HCT116 (cell line): ENCODE data around the gene ATAD3A. TPM values are rescaled to one million over a fixed set of nuclear protein-coding genes. Genes with fewer than 3 reads are reported as not detected.

Experiments used
- ATAC-seq: fragments of 200-7000 bp; cut with Tn5 transposase; 2 replicates; pipeline ENCODE4 v1.9.1; 2020; ENCODE audit warnings: mild to moderate bottlenecking, moderate library complexity
- BruUV-seq: library from RNA; stranded (reverse); fragments of 400-500 nt; replicated peaks from 2 replicates; lab custom pipeline; 2021; lab: Mats Ljungman, UMichigan
- CTCF ChIA-PET: fragments of 300-600 bp; sonication (Branson Sonifier 250); formaldehyde crosslinking; loops from one replicate; lab custom pipeline; 2021; ENCODE audit warnings: antibody characterized with exemption; lab: Charles Lee
- POLR2A ChIA-PET: fragments of 300-600, 350-600 bp; sonication (Branson Sonifier 250); formaldehyde crosslinking; loops from one replicate; lab custom pipeline; 2021; ENCODE audit warnings: antibody characterized with exemption; lab: Charles Lee
- RAD21 ChIA-PET, 2 experiments: fragments of 300-600 bp; sonication (Branson Sonifier 250); formaldehyde crosslinking; loops; one replicate each; lab custom pipeline; 2023; ENCODE audit warnings: low total read pairs in 2 of 2; ENCODE audit not compliant: uncharacterized antibody in 2 of 2, unreplicated experiment in 2 of 2, low non-redundant PET in 1 of 2; lab: Charles Lee
- DNase-seq: peaks from one replicate; pipeline ENCODE4 v3.0.0-alpha.2; 2010; ENCODE audit warnings: low read depth, low spot score
- H2AFZ ChIP-seq: fragments of 200-600 bp; shearing (Covaris generic), sonication (generic); 2 replicates; pipeline ENCODE4 v1.6.1; 2017; ENCODE audit warnings: low read depth, mixed run types, mixed read lengths, antibody characterized with exemption, low read length; ENCODE audit not compliant: poor library complexity, severe bottlenecking
- H3K27ac ChIP-seq: 2 replicates; pipeline ENCODE4 v1.5.1; 2012; ENCODE audit warnings: low read depth, low read length
- H3K27me3 ChIP-seq: fragments of 200-600 bp; sonication (generic); 2 replicates; pipeline ENCODE4 v1.6.1; 2016; ENCODE audit warnings: mixed run types, low read length, mixed read lengths; ENCODE audit not compliant: insufficient read depth
- H3K36me3 ChIP-seq, 2 experiments: fragments of 200-500 bp in 1 of 2; fragments of 200-600 bp in 1 of 2; sonication (Bioruptor generic) in 1 of 2; sonication (generic) in 1 of 2; 2 replicates each; pipeline versions ENCODE4 v1.5.1 to v1.6.1; 2014 to 2016; ENCODE audit warnings: low read length in 2 of 2, inconsistent platforms in 1 of 2, mixed read lengths in 1 of 2, mixed run types in 1 of 2; ENCODE audit not compliant: insufficient read depth in 2 of 2, control insufficient read depth in 1 of 2
- H3K4me1 ChIP-seq, 2 experiments: fragments of 200-600 bp in 1 of 2; sonication (generic) in 1 of 2; 2 replicates each; pipeline versions ENCODE4 v1.5.1 to v1.6.1; 2012 to 2017; ENCODE audit warnings: low read length in 2 of 2, inconsistent platforms in 1 of 2, mild to moderate bottlenecking in 1 of 2, mixed read lengths in 1 of 2, mixed run types in 1 of 2, moderate library complexity in 1 of 2; ENCODE audit not compliant: insufficient read depth in 2 of 2, control insufficient read depth in 1 of 2
- H3K4me2 ChIP-seq: fragments of 200-600 bp; sonication (generic); 2 replicates; pipeline ENCODE4 v1.6.1; 2017; ENCODE audit warnings: mixed run types, low read length, mixed read lengths
- H3K4me3 ChIP-seq, 2 experiments: fragments of 200-600 bp in 1 of 2; sonication (generic) in 1 of 2; replicated peaks in 1 of 2; 2 replicates each; pipeline ENCODE4 v1.5.1; 2011 to 2016; ENCODE audit warnings: low read length in 2 of 2, control low read depth in 1 of 2, low read depth in 1 of 2, mild to moderate bottlenecking in 1 of 2, mixed read lengths in 1 of 2, mixed run types in 1 of 2
- H3K79me2 ChIP-seq: fragments of 200-600 bp; sonication (generic); 2 replicates; pipeline ENCODE4 v1.6.1; 2017; ENCODE audit warnings: mild to moderate bottlenecking, mixed run types, low read length, moderate library complexity, mixed read lengths; ENCODE audit not compliant: insufficient read depth
- H3K9ac ChIP-seq: fragments of 200-600 bp; sonication (generic); 2 replicates; pipeline ENCODE4 v1.6.1; 2016; ENCODE audit warnings: low read length, mixed read lengths
- H3K9me2 ChIP-seq: fragments of 200-600 bp; sonication (generic), shearing (Covaris generic); 2 replicates; pipeline ENCODE4 v1.6.1; 2017; ENCODE audit warnings: mixed run types, mild to moderate bottlenecking, moderate library complexity; ENCODE audit not compliant: insufficient read depth
- H3K9me3 ChIP-seq, 2 experiments: fragments of 200-500 bp in 1 of 2; fragments of 200-600 bp in 1 of 2; sonication (Bioruptor generic) in 1 of 2; sonication (generic) in 1 of 2; 2 replicates each; pipeline ENCODE4 v1.6.1; 2014 to 2017; ENCODE audit warnings: low read length in 2 of 2, mixed read lengths in 2 of 2, inconsistent platforms in 1 of 2, low read depth in 1 of 2, mild to moderate bottlenecking in 1 of 2, mixed run types in 1 of 2, moderate library complexity in 1 of 2; ENCODE audit not compliant: control insufficient read depth in 1 of 2, insufficient read depth in 1 of 2
- H4K20me1 ChIP-seq: fragments of 200-600 bp; sonication (generic), shearing (Covaris generic); 2 replicates; pipeline ENCODE4 v1.6.1; 2017; ENCODE audit warnings: mixed run types, mild to moderate bottlenecking, moderate library complexity; ENCODE audit not compliant: insufficient read depth
- CTCF ChIP-seq, 3 experiments: fragments of 200-600 bp in 1 of 3; sonication (generic) in 1 of 3; IDR thresholded peaks in 2 of 3; conservative IDR thresholded peaks in 1 of 3; 2 replicates each; pipeline ENCODE4 v1.5.1; 2012 to 2017; ENCODE audit warnings: low read depth in 2 of 3, low read length in 2 of 3, antibody characterized with exemption in 1 of 3, borderline replicate concordance in 1 of 3, control low read depth in 1 of 3, mild to moderate bottlenecking in 1 of 3, mixed read lengths in 1 of 3, mixed run types in 1 of 3, moderate library complexity in 1 of 3; ENCODE audit not compliant: insufficient read depth in 1 of 3
- ELF1 ChIP-seq: IDR thresholded peaks from 2 replicates; pipeline ENCODE4 v1.6.1; 2012; ENCODE audit warnings: low read depth, borderline replicate concordance
- EZH2phosphoT487 ChIP-seq: fragments of 200-600 bp; IDR thresholded peaks from 2 replicates; pipeline ENCODE4 v1.6.1; 2018; ENCODE audit warnings: antibody characterized with exemption, borderline replicate concordance
- JUND ChIP-seq: IDR thresholded peaks from 2 replicates; pipeline ENCODE4 v1.6.1; 2012
- POLR2A ChIP-seq: IDR thresholded peaks from 2 replicates; pipeline ENCODE4 v1.7.0; 2011; ENCODE audit warnings: borderline replicate concordance; ENCODE audit not compliant: insufficient read depth, insufficient read length; ENCODE audit errors: extremely low read depth
- POLR2AphosphoS5 ChIP-seq: IDR thresholded peaks from 2 replicates; pipeline ENCODE4 v1.6.1; 2011; ENCODE audit warnings: mild to moderate bottlenecking, low read depth, low read length, moderate library complexity
- REST ChIP-seq: IDR thresholded peaks from 2 replicates; pipeline ENCODE4 v1.6.1; 2012; ENCODE audit warnings: low read depth
- SP1 ChIP-seq: IDR thresholded peaks from 2 replicates; pipeline ENCODE4 v1.6.1; 2012; ENCODE audit warnings: low read depth
- SRF ChIP-seq: IDR thresholded peaks from 2 replicates; pipeline ENCODE4 v1.6.1; 2012; ENCODE audit warnings: low read depth
- TCF7L2 ChIP-seq: IDR thresholded peaks from 2 replicates; pipeline ENCODE4 v1.7.0; 2011; ENCODE audit warnings: borderline replicate concordance, inconsistent platforms; ENCODE audit not compliant: insufficient read depth, insufficient read length; ENCODE audit errors: extremely low read depth
- YY1 ChIP-seq: IDR thresholded peaks from 2 replicates; pipeline ENCODE4 v1.6.1; 2011; ENCODE audit warnings: low read length, low read depth, moderate library complexity, mild to moderate bottlenecking; ENCODE audit not compliant: insufficient replicate concordance; ENCODE audit errors: extremely low read depth
- ZBTB33 ChIP-seq: IDR thresholded peaks from 2 replicates; pipeline ENCODE4 v1.6.1; 2011; ENCODE audit warnings: mild to moderate bottlenecking, low read length, moderate library complexity; ENCODE audit not compliant: insufficient replicate concordance; ENCODE audit errors: extremely low read depth
- ZFX ChIP-seq: fragments of 450-650 bp; IDR thresholded peaks from 2 replicates; pipeline ENCODE4 v1.6.1; 2017
- intact Hi-C: fragments of 100-400 bp; cut with micrococcal nuclease; formaldehyde crosslinking; loops from 2 replicates; pipeline ENCODE4 v1.10.0; 2022
- total RNA-seq: library from RNA; stranded (reverse); gene quantifications from one replicate; pipeline ENCODE4 v1.2.1, GENCODE V29; 2021; ENCODE audit not compliant: unreplicated experiment

Gene ATAD3A
- total RNA-seq, 1 experiment from 2014 or later: 92.3 TPM

GRCh38 chr1:1573843-1574720 is 62.1 kb downstream of the ATAD3A start (continued):
- TF ChIP-seq CTCF (IDR thresholded peaks at IDR 0.05 in 2 of 3, conservative IDR thresholded peaks at IDR 0.05 in 1 of 3; ENCODE audit: borderline replicate concordance in 1 of 3, insufficient read depth in 1 of 3, low read depth in 2 of 3, low read length in 2 of 3): peak in 1 of 3 experiments; percentile 26; a peak in 2 of 6 replicates
- TF ChIP-seq ZFX: no peak
- no peak for TF ChIP-seq POLR2AphosphoS5

GRCh38 chr1:1574721-1575537 is 63.0 kb downstream of the ATAD3A start, which contains the start of gene SSU72:
SSU72 (minus strand) TSS chr1:1574863; CDS start chr1:1574557, 306 bp downstream.
- RAD21 ChIA-PET: no interaction called here
- no peak within 1 kb of the TSS for H2AFZ ChIP-seq
- H3K27ac ChIP-seq: peak within 1 kb of the TSS; percentile 99
- H3K4me1 ChIP-seq: peaks cover 17 to 22% of the 10 kb centered on the region in 2 experiments
- no peaks in the 10 kb centered on the region for H3K27me3 ChIP-seq
- H3K4me3 ChIP-seq: peak within 1 kb of the TSS; percentile 84 to 97
- H3K79me2 ChIP-seq: peaks cover 45% of the 10 kb centered on the region
- H3K9ac ChIP-seq: peak within 1 kb of the TSS; percentile 100
- ATAC-seq (peak; percentile 85), DNase-seq (peak; percentile 83)
- H3K36me3 ChIP-seq: peaks cover 0 to 7% of the 10 kb centered on the region in 2 experiments; a peak in 3 of 4 replicates
- peak within 1 kb of the TSS; percentile 74 for H3K4me2 ChIP-seq
- peaks cover 3% of the 10 kb centered on the region; the same call in 1 of the 2 replicates for H4K20me1 ChIP-seq
- POLR2A ChIA-PET: no interaction called here
- BruUV-seq: TSS peak; percentile 94
- no peaks in the 10 kb centered on the region for H3K9me3 ChIP-seq
- intact Hi-C loops: loop anchor here (5.0 kb wide), 1 partner anchor 63 kb away; the partner anchor contains the start of gene ATAD3A
- CTCF ChIA-PET: no interaction called here
- H3K9me2 ChIP-seq: no peaks in the 10 kb centered on the region
- TF ChIP-seq SRF (peak; percentile 98), YY1 (peak; percentile 37), EZH2phosphoT487 (no peak), ELF1 (no peak; the same call in 1 of the 2 replicates), POLR2A (no peak), TCF7L2 (peak; percentile 86), ZBTB33 (peak; percentile 3), SP1 (peak; percentile 73; the same call in 1 of the 2 replicates), JUND (no peak), REST (no peak)
